MM.1S (cell line): ENCODE data around the gene MSI2.

Experiments
- DNase-seq: peaks from one replicate; pipeline ENCODE4 v3.0.0-alpha.2; 2015
- H2AFZ ChIP-seq: fragments of 300-600 bp; sonication (generic); 2 replicates; pipeline ENCODE4 v1.6.0; 2016; ENCODE audit warnings: antibody characterized with exemption, low read length
- H3F3A ChIP-seq: fragments of 300-600 bp; sonication (generic); 2 replicates; pipeline ENCODE4 v1.6.1; 2016; ENCODE audit warnings: mild to moderate bottlenecking, antibody characterized with exemption, low read length, moderate library complexity, mixed read lengths; ENCODE audit not compliant: insufficient read depth
- H3K27ac ChIP-seq: fragments of 300-600 bp; sonication (generic); 2 replicates; pipeline ENCODE4 v1.5.1; 2016; ENCODE audit warnings: mild to moderate bottlenecking, low read length
- H3K27me3 ChIP-seq: fragments of 300-600 bp; sonication (generic); replicated peaks from 2 replicates; pipeline ENCODE4 v1.6.0; 2016; ENCODE audit warnings: low read length; ENCODE audit not compliant: insufficient read depth
- H3K36me3 ChIP-seq: fragments of 300-600 bp; sonication (generic); replicated peaks from 2 replicates; pipeline ENCODE4 v1.6.1; 2016; ENCODE audit warnings: mild to moderate bottlenecking, low read length, mixed read lengths; ENCODE audit not compliant: insufficient read depth
- H3K4me1 ChIP-seq: fragments of 300-600 bp; sonication (generic); 2 replicates; pipeline ENCODE4 v1.6.1; 2016; ENCODE audit warnings: low read length, mixed read lengths
- H3K4me2 ChIP-seq: fragments of 300-600 bp; sonication (generic); 2 replicates; pipeline ENCODE4 v1.6.0; 2016; ENCODE audit warnings: low read depth, low read length
- H3K4me3 ChIP-seq: fragments of 300-600 bp; sonication (generic); 2 replicates; pipeline ENCODE4 v1.5.1; 2016; ENCODE audit warnings: low read length, mixed read lengths
- H3K79me2 ChIP-seq: fragments of 300-600 bp; sonication (generic); 2 replicates; pipeline ENCODE4 v1.6.1; 2016; ENCODE audit warnings: mixed run types, low read length, mixed read lengths
- H3K9ac ChIP-seq: fragments of 300-600 bp; sonication (generic); 2 replicates; pipeline ENCODE4 v1.6.1; 2016; ENCODE audit warnings: low read length, mixed read lengths
- H3K9me2 ChIP-seq: fragments of 300-600 bp; sonication (generic); replicated peaks from 2 replicates; pipeline ENCODE4 v1.6.1; 2016; ENCODE audit warnings: mild to moderate bottlenecking, low read length, mixed read lengths; ENCODE audit not compliant: insufficient read depth
- H3K9me3 ChIP-seq: fragments of 300-600 bp; sonication (generic); replicated peaks from 2 replicates; pipeline ENCODE4 v1.6.1; 2016; ENCODE audit warnings: mild to moderate bottlenecking, low read length, mixed read lengths; ENCODE audit not compliant: insufficient read depth
- H4K20me1 ChIP-seq: fragments of 300-600 bp; sonication (generic); 2 replicates; pipeline ENCODE4 v1.6.1; 2016; ENCODE audit warnings: mild to moderate bottlenecking, low read length, moderate library complexity, mixed read lengths; ENCODE audit not compliant: insufficient read depth
- CTCF ChIP-seq: fragments of 300-600 bp; sonication (generic); IDR thresholded peaks from 2 replicates; pipeline ENCODE4 v1.5.1; 2016; ENCODE audit warnings: antibody characterized with exemption, low read length, mixed read lengths
- EZH2 ChIP-seq: fragments of 300-600 bp; sonication (generic); optimal IDR thresholded peaks from 2 replicates; pipeline ENCODE3; 2017; ENCODE audit warnings: low read depth, mild to moderate bottlenecking, antibody characterized with exemption, low read length, mixed read lengths
- EZH2phosphoT487 ChIP-seq: fragments of 300-600 bp; sonication (generic); IDR thresholded peaks from 2 replicates; pipeline ENCODE4 v1.6.1; 2018; ENCODE audit warnings: antibody characterized with exemption, low read length

MSI2 gene

DNA sequence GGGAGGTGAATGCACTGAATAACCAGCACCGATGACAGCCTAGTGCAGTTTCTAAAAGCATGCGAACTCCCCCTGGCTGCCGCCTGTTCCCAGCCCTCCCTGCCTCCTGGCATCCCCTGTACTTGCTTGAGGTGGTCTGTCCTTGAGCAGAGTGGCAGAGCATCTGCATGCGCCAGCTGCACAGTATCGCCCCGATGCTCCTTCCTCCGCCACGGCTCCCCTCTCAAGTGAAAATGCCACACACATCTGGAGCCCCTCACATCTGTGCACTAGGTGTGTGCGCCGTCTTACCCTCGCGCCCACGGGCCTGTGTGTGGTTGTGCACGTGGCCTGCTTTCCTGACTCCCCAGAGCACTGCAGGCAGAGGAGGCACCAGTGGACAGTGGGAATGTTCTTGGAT is 376.9 kb downstream of the MSI2 start:
- Histone ChIP-seq H3K9ac (no peak overlapping the region), H3K9me3 (no peaks in the 10 kb centered on the region), H3K79me2 (no peaks in the 10 kb centered on the region), H3K4me1 (peaks cover 37% of the 10 kb centered on the region), H2AFZ (no peak overlapping the region), H3K9me2 (no peaks in the 10 kb centered on the region), H3K4me2 (no peak overlapping the region), H3K4me3 (no peak overlapping the region), H3F3A (peaks cover 12% of the 10 kb centered on the region), H4K20me1 (no peaks in the 10 kb centered on the region), H3K27ac (no peak overlapping the region), H3K36me3 (no peaks in the 10 kb centered on the region), H3K27me3 (no peaks in the 10 kb centered on the region)
- no peak for DNase-seq
- no peak for TF ChIP-seq CTCF
- TF ChIP-seq EZH2, result no peak
- TF ChIP-seq EZH2phosphoT487, result no peak

DNA sequence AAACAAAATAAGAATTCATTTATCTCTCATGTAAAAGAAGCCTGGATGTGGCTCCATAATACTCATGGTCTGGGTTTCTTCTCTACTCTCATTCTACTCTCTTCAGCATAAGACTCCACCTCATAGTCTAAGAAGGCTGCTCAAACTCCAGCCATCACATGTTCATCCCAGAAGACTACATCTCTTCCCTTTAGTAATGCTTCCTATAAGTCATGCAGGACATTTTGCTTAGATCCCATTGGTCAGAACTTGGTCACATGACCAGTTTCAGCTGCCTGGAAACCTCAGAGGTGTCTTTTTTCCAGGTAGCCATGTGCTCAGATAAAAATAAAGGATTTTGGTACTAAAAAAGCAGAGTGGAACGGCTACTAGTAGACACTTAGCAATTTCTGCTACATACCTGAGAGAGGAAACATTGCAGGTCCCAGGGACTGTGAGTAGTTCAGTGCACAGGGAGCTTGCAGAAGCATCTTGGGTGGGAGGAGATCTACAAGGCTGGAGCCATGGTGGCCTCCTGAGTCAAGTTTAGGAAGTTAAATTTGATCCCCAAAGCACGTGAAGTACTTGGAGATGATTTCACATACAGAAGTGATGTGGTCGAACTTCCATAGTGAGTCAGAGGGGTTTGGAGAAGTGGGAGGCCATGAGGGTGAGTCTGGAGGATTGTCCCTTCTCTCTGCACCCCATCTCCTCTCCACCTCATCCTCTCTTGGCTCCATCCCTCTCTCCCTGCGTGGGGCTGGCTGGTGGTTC is 378.6 kb downstream of the MSI2 start:
- Histone ChIP-seq H3K9me2 (no peaks in the 10 kb centered on the region), H3K4me3 (no peak overlapping the region), H3K4me1 (peaks cover 23% of the 10 kb centered on the region), H4K20me1 (no peaks in the 10 kb centered on the region), H3K27me3 (no peaks in the 10 kb centered on the region), H3K36me3 (no peaks in the 10 kb centered on the region), H3K27ac (no peak overlapping the region), H2AFZ (no peak overlapping the region), H3K4me2 (no peak overlapping the region), H3F3A (peaks cover 12% of the 10 kb centered on the region), H3K79me2 (no peaks in the 10 kb centered on the region), H3K9me3 (no peaks in the 10 kb centered on the region), H3K9ac (no peak overlapping the region)
- TF ChIP-seq EZH2phosphoT487, result no peak
- TF ChIP-seq EZH2, result no peak
- TF ChIP-seq CTCF, result no peak
- no peak for DNase-seq

DNA sequence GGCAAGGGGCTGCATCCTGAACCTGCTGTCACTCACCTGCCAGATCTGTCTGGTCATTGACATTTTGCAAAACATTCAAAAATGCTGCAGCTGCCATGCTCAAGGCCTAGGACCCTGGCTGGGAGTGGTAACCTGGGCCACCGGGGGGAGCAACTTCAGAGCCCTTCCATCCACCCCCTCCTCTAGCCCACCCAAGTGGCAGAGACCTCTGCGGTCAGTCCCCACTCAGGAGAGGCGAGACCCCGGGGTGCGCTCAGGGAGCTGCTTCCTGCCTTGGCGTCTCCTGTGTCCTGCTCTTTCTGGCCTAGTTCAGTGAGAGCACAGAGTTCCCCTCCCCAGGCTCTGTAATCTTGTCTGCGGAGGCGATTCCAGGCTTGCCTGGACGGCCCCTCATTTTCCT is 380.0 kb downstream of the MSI2 start:
- Histone ChIP-seq H3K4me1 (peaks cover 18% of the 10 kb centered on the region; the same call in 1 of the 2 replicates), H3K9ac (peak overlapping the region; percentile 42; the same call in 1 of the 2 replicates), H3K9me3 (no peaks in the 10 kb centered on the region), H3K27ac (peak overlapping the region; percentile 73), H2AFZ (no peak overlapping the region), H3F3A (peaks cover 12% of the 10 kb centered on the region), H4K20me1 (no peaks in the 10 kb centered on the region), H3K4me3 (peak overlapping the region; percentile 26; the same call in 1 of the 2 replicates), H3K79me2 (no peaks in the 10 kb centered on the region), H3K9me2 (no peaks in the 10 kb centered on the region), H3K36me3 (no peaks in the 10 kb centered on the region), H3K4me2 (peak overlapping the region; percentile 60), H3K27me3 (no peaks in the 10 kb centered on the region)
- TF ChIP-seq EZH2phosphoT487 (no peak), EZH2 (no peak), CTCF (no peak)
- no peak for DNase-seq
